Stimulated activated CD4-positive, alpha-beta T cell treated with anti-CD3 and anti-CD28 coated beads, Interleukin-1b, Interleukin-23, amount 100 ng/mL, for 4 hours (primary cell): ENCODE data around the gene TMEM163.
"Not testable (repeated sequence)": the region's sequence is repeated elsewhere in the genome, so short reads cannot be mapped to it uniquely, and the experiment has no call there.

ENCODE experiments used
- DNase-seq, 2 donors: peaks; one replicate each; pipeline ENCODE4 v3.0.0-alpha.2; 2020; ENCODE audit warnings: low read depth in 2 of 2

TMEM163 gene

GRCh38 chr2:134581877-134582546 lies 136.8 kb downstream of the TMEM163 start:
- no peak for DNase-seq

GRCh38 chr2:134578316-134578715 lies 140.5 kb downstream of the TMEM163 start:
- DNase-seq = no peak

- no peak for DNase-seq
Measured at GRCh38 chr2:134576478-134576877, 142.3 kb downstream of the TMEM163 start.

GRCh38 chr2:134575888-134576287 lies 142.9 kb downstream of the TMEM163 start:
- DNase-seq = no peak

- DNase-seq = no peak
Measured at GRCh38 chr2:134574611-134575330, 144.0 kb downstream of the TMEM163 start.

- no peak for DNase-seq
Measured at GRCh38 chr2:134573724-134574123, 145.1 kb downstream of the TMEM163 start.

- DNase-seq = no peak
Measured at GRCh38 chr2:134573085-134573370, 145.8 kb downstream of the TMEM163 start.

GRCh38 chr2:134572314-134573084 lies 146.3 kb downstream of the TMEM163 start:
- no peak for DNase-seq

GRCh38 chr2:134570676-134571075 lies 148.1 kb downstream of the TMEM163 start:
- no peak for DNase-seq

GRCh38 chr2:134568413-134568812 lies 150.4 kb downstream of the TMEM163 start:
- no peak for DNase-seq

- DNase-seq = no peak
Measured at GRCh38 chr2:134567666-134568065, 151.1 kb downstream of the TMEM163 start.

- DNase-seq = not testable (repeated sequence)
Measured at GRCh38 chr2:134564955-134565354, 153.8 kb downstream of the TMEM163 start.

GRCh38 chr2:134564549-134564948 lies 154.3 kb downstream of the TMEM163 start:
- DNase-seq = no peak

GRCh38 chr2:134558208-134558830 lies 160.5 kb downstream of the TMEM163 start:
- no peak for DNase-seq

GRCh38 chr2:134555411-134555810 lies 163.4 kb downstream of the TMEM163 start:
- no peak for DNase-seq

- DNase-seq = no peak
Measured at GRCh38 chr2:134553657-134554056, 165.1 kb downstream of the TMEM163 start.

- DNase-seq = no peak
Measured at GRCh38 chr2:134550566-134551164, 168.1 kb downstream of the TMEM163 start.

GRCh38 chr2:134549104-134549503 lies 169.7 kb downstream of the TMEM163 start:
- DNase-seq = no peak

- no peak for DNase-seq
Measured at GRCh38 chr2:134540990-134541389, 177.8 kb downstream of the TMEM163 start.

- no peak for DNase-seq
Measured at GRCh38 chr2:134539981-134540380, 178.8 kb downstream of the TMEM163 start.

- DNase-seq = no peak
Measured at GRCh38 chr2:134537702-134538101, 181.1 kb downstream of the TMEM163 start.

- no peak for DNase-seq
Measured at GRCh38 chr2:134537121-134537520, 181.7 kb downstream of the TMEM163 start.
